K562 (cell line): Measurements from ENCODE around the gene FAM131C. TPM values are rescaled to one million over a fixed set of nuclear protein-coding genes. Genes with fewer than 3 reads are reported as not detected.

ENCODE experiments used
- ATAC-seq: fragments of 200-7000 bp; cut with Tn5 transposase; 3 replicates; pipeline ENCODE4 v1.9.1; 2020; ENCODE audit warnings: moderate library complexity
- BruUV-seq: library from RNA; stranded (reverse); fragments of 400-500 nt; replicated peaks from 2 replicates; lab custom pipeline; 2021; lab: Mats Ljungman, UMichigan
- CTCF ChIA-PET: fragments of 300-600 bp; formaldehyde crosslinking; extraction: SDS; loops from one replicate; lab custom pipeline; 2021; ENCODE audit warnings: low intra/inter-chr PET ratio; lab: Yijun Ruan, JAX
- POLR2A ChIA-PET: fragments of 300-600, 350-650 bp; sonication (Branson Sonifier 250); formaldehyde crosslinking; extraction: SDS; loops from one replicate; lab custom pipeline; 2021; ENCODE audit warnings: antibody characterized with exemption, inconsistent platforms; lab: Yijun Ruan, JAX
- DNase-seq, 4 experiments: peaks; one replicate each; pipeline versions ENCODE4 v3.0.0 to v3.0.0-alpha.2; 2011 to 2018; ENCODE audit warnings: low spot score in 3 of 4, mixed read lengths in 3 of 4; ENCODE audit errors: extremely low read depth in 1 of 4
- FAIRE-seq: peaks from 2 replicates; lab custom pipeline; 2011; peaks lifted over from hg19 to GRCh38; lab: Jason Lieb, UNC
- H2AFZ ChIP-seq: 2 replicates; pipeline ENCODE4 v1.6.0; 2011; ENCODE audit warnings: low read depth, low read length, control low read depth, inconsistent platforms
- H3K27ac ChIP-seq: fragments of 200-600 bp; 3 replicates; pipeline ENCODE4 v1.8.0; 2011; ENCODE audit warnings: low read depth, mild to moderate bottlenecking, control low read depth, inconsistent platforms, low read length, moderate library complexity, mixed read lengths; ENCODE audit errors: extremely low read depth
- H3K27me3 ChIP-seq, 2 experiments: fragments of 300-600 bp in 1 of 2; 2 replicates in 1 of 2; 3 replicates in 1 of 2; pipeline versions ENCODE4 v1.6.0 to v1.8.0; 2011; ENCODE audit warnings: inconsistent platforms in 2 of 2, low read length in 2 of 2, mild to moderate bottlenecking in 1 of 2, mixed read lengths in 1 of 2, moderate library complexity in 1 of 2; ENCODE audit not compliant: control insufficient read depth in 2 of 2, insufficient read depth in 2 of 2
- H3K36me3 ChIP-seq: fragments of 300-600 bp; 3 replicates; pipeline ENCODE4 v1.8.0; 2011; ENCODE audit warnings: mild to moderate bottlenecking, low read length, inconsistent platforms; ENCODE audit not compliant: control insufficient read depth, insufficient read depth
- H3K4me1 ChIP-seq, 2 experiments: fragments of 200-600 bp in 1 of 2; replicated peaks in 1 of 2; 2 replicates in 1 of 2; 3 replicates in 1 of 2; pipeline versions ENCODE4 v1.5.1 to v1.8.0; 2011; ENCODE audit warnings: inconsistent platforms in 2 of 2, low read length in 2 of 2, mild to moderate bottlenecking in 1 of 2, mixed read lengths in 1 of 2, moderate library complexity in 1 of 2; ENCODE audit not compliant: control insufficient read depth in 2 of 2, insufficient read depth in 2 of 2
- H3K4me2 ChIP-seq: 2 replicates; pipeline ENCODE4 v1.6.1; 2011; ENCODE audit warnings: low read length, control low read depth, inconsistent platforms, mixed read lengths; ENCODE audit not compliant: insufficient read depth
- H3K4me3 ChIP-seq: fragments of 200-600 bp; sonication (generic), shearing (Covaris generic); 2 replicates; pipeline ENCODE4 v1.5.1; 2016; ENCODE audit warnings: control low read depth, inconsistent platforms
- H3K79me2 ChIP-seq: fragments of 200-600 bp; 3 replicates; pipeline ENCODE4 v1.8.0; 2011; ENCODE audit warnings: low read length, inconsistent platforms; ENCODE audit not compliant: control insufficient read depth, insufficient read depth
- H3K9ac ChIP-seq, 2 experiments: 2 replicates each; pipeline versions ENCODE4 v1.6.0 to v1.6.1; 2011; ENCODE audit warnings: low read depth in 2 of 2, low read length in 2 of 2, control low read depth in 1 of 2, inconsistent platforms in 1 of 2, mild to moderate bottlenecking in 1 of 2, mixed read lengths in 1 of 2; ENCODE audit not compliant: insufficient read depth in 1 of 2
- H3K9me1 ChIP-seq: one replicate; pipeline ENCODE4 v1.6.0; 2011; ENCODE audit warnings: inconsistent platforms, mild to moderate bottlenecking, low read length, moderate library complexity; ENCODE audit not compliant: control insufficient read depth, insufficient read depth
- H3K9me3 ChIP-seq: replicated peaks from 2 replicates; pipeline ENCODE4 v1.5.1; 2011; ENCODE audit warnings: low read depth, low read length, inconsistent platforms; ENCODE audit not compliant: control insufficient read depth, insufficient read depth
- H4K20me1 ChIP-seq: replicated peaks from 2 replicates; pipeline ENCODE4 v1.6.1; 2011; ENCODE audit warnings: low read length, inconsistent platforms, mixed read lengths; ENCODE audit not compliant: control insufficient read depth, insufficient read depth
- HINFP ChIP-seq: fragments of 450-650 bp; conservative IDR thresholded peaks from 2 replicates; pipeline ENCODE4 v1.6.1; 2016; ENCODE audit warnings: missing genetic modification characterization, low read depth, mild to moderate bottlenecking, control low read depth, missing compliant biosample characterization
- ZNF224 ChIP-seq: sonication (generic); formaldehyde crosslinking; IDR thresholded peaks from 2 replicates; pipeline ENCODE4 v1.8.0; 2022; ENCODE audit warnings: mild to moderate bottlenecking, missing genetic modification reagents
- WGBS: fragments of 100-300 bp; shearing (Covaris generic); methylation state at CpG from one replicate; pipeline ENCODE4 v1.1.6; 2016; ENCODE audit warnings: low coverage, mixed read lengths; ENCODE audit not compliant: insufficient coverage; ENCODE audit errors: missing lambda C conversion rate; 5-methylcytosine and 5-hydroxymethylcytosine counted together
- in situ Hi-C: fragments of 300-500 bp; cut with MboI; formaldehyde crosslinking; loops from 4 replicates; pipeline ENCODE4 v1.15.0; 2018; ENCODE audit warnings: inconsistent platforms, mixed read lengths
- intact Hi-C: fragments of 100-400 bp; cut with micrococcal nuclease; formaldehyde crosslinking; loops from 2 replicates; pipeline ENCODE4 v1.14.2; 2022
- polyA plus RNA-seq, 8 experiments: library from polyadenylated mRNA; depleted of rRNA in 4 of 8; stranded (reverse) in 5 of 8; unstranded in 3 of 8; fragments of >200 nt; fragmentation: Nextera tagmentation in 2 of 8; fragmentation: Illumina TruSeq in 1 of 8; extraction: Ambion mirVana in 2 of 8; extraction: Trizol in 1 of 8; gene quantifications; 2 replicates each; pipeline versions ENCODE4 v1.2.1 to v1.2.3, GENCODE V29; 2011 to 2014; ENCODE audit warnings: inconsistent platforms in 1 of 8, missing spikeins in 1 of 8
- total RNA-seq, 7 experiments: library from RNA; depleted of rRNA in 6 of 7; stranded (reverse); fragments of >200 nt in 6 of 7; fragmentation: Illumina TruSeq in 2 of 7; extraction: Trizol in 2 of 7; gene quantifications; 2 replicates each; pipeline versions ENCODE4 v1.2.1 to v1.2.3, GENCODE V29; 2011 to 2021; ENCODE audit warnings: low replicate concordance in 1 of 7

Gene FAM131C
- total and polyA plus RNA-seq, 9 of the 15 experiments (the other 6 are each of a cell fraction or from before 2014, with no cell fraction given): 0.10 to 0.29 (median 0.16) TPM; not detected in 6

- Histone ChIP-seq H3K27me3 (peaks cover 0 to 10% of the 10 kb centered on the region in 2 experiments; a peak in 2 of 5 replicates), H3K4me2 (no peak overlapping the region), H3K27ac (no peak overlapping the region), H2AFZ (no peak overlapping the region), H3K79me2 (no peaks in the 10 kb centered on the region), H3K36me3 (no peaks in the 10 kb centered on the region), H3K9ac (peak overlapping the region in 1 of 2 experiments; percentile 40; a peak in 1 of 4 replicates), H3K9me1 (no peaks in the 10 kb centered on the region), H3K9me3 (no peaks in the 10 kb centered on the region), H3K4me3 (no peak overlapping the region), H3K4me1 (peaks cover 19 to 35% of the 10 kb centered on the region in 2 experiments; a peak in 4 of 5 replicates), H4K20me1 (no peaks in the 10 kb centered on the region)
- CTCF ChIA-PET: interaction anchor here (9.0 kb wide), 1 partner anchor 110 kb away, joined by 208 read pairs; no protein-coding TSS in a partner anchor
- ATAC-seq: no peak
- BruUV-seq: no TSS peak
- FAIRE-seq: no peak
- intact Hi-C loops: no loop called here
- no peak for DNase-seq
- POLR2A ChIA-PET: interaction anchor here (0.7 to 1.3 kb wide), 3 partner anchors 63 to 200 kb away, joined by 3 read pairs; no protein-coding TSS in a partner anchor
- in situ Hi-C loops: no loop called here
- 39% methylated on average over 11 of the region's 11 CpGs for WGBS
- 0 out of 2 replicates have a peak, but pooled peaks have one; percentile 27 for TF ChIP-seq ZNF224
- TF ChIP-seq HINFP: no peak
Observed at GRCh38 chr1:16076865-16077238, 3.4 kb upstream of the FAM131C start.
